Fibroblast of the aortic adventitia (primary cell): ENCODE results near the gene HK3. TPM values are rescaled to one million over a fixed set of nuclear protein-coding genes. Genes with fewer than 3 reads are reported as not detected.

Experiments used
- DNase-seq: peaks from one replicate; pipeline ENCODE4 v3.0.0-alpha.2; 2010; ENCODE audit warnings: low read depth
- H3K4me3 ChIP-seq: 2 replicates; pipeline ENCODE4 v1.5.1; 2011; ENCODE audit warnings: low read depth, mild to moderate bottlenecking, control low read depth, low read length, moderate library complexity
- total RNA-seq: library from RNA; depleted of rRNA; stranded (reverse); fragments of >200 nt; gene quantifications from 2 replicates; pipeline ENCODE4 v1.2.3, GENCODE V29; 2012; ENCODE audit warnings: low replicate concordance
- TF ChIP-seq, protein P1 (sequence below): IDR thresholded peaks from 2 replicates; pipeline ENCODE4 v1.5.1; 2011; ENCODE audit warnings: mild to moderate bottlenecking, low read length, control low read depth, inconsistent platforms; ENCODE audit not compliant: insufficient read depth

The HK3 gene
- total RNA-seq, 1 donor = not detected

DNA sequence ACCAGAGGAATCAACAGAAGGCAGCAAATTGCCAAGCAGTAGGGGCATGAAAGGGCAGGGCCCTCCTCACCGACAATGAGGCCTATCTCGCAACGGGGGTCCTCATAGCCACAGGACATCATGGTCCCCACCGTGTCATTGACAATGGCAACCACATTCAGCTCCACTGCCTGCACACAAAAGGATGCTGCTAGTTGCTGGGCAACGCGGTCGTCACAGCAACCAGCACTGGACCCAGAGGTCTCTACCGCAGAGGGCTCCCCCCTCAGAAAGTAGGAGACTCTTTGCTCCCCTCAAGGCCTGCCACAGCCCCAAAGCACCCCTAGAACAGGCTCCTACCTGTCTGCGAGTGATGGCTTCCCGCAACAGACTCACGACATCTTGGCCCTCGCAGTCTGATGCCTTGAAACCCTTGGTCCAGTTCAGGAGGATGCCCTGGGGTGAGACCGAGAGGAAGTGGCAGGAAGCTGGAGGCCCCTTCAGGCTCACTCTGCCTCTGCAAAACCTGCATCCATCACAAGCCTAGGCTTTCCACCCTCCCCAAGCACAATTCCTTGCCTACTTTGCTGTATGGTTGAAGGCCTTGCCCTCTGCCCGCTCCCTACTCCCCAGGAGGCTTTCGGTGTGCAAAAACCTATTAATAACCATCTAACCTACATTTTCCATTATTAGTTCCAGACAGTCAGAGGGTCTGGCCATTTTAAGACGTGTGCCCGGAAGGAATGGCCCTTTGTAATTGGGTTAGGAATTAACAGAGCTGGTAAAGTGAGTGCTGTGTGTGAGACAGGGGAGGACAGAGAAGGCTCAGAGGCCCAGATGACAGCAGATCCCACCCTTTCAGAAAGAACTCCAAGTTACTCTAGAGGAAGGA is 15.2 kb downstream of the HK3 start:
- no peak overlapping the region for H3K4me3 ChIP-seq
- TF ChIP-seq, protein P1, sequence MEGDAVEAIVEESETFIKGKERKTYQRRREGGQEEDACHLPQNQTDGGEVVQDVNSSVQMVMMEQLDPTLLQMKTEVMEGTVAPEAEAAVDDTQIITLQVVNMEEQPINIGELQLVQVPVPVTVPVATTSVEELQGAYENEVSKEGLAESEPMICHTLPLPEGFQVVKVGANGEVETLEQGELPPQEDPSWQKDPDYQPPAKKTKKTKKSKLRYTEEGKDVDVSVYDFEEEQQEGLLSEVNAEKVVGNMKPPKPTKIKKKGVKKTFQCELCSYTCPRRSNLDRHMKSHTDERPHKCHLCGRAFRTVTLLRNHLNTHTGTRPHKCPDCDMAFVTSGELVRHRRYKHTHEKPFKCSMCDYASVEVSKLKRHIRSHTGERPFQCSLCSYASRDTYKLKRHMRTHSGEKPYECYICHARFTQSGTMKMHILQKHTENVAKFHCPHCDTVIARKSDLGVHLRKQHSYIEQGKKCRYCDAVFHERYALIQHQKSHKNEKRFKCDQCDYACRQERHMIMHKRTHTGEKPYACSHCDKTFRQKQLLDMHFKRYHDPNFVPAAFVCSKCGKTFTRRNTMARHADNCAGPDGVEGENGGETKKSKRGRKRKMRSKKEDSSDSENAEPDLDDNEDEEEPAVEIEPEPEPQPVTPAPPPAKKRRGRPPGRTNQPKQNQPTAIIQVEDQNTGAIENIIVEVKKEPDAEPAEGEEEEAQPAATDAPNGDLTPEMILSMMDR = no peak
- no peak for DNase-seq

DNA sequence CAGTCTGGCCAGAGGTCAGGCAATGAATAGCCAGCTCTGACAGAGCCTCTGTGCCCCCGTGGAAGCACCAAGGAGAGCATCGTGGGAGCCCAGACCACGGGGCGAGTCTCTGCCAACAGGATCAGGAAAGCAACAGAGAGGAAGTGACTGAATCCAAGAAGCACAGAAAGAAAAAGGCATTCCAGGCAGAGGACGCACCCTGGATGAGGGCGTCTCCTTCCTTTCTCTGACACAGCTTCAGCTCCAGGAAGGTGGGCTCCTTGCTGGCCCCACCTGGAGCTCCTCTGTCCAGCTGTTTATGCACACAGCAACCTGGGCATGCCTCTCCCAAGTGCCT is 16.6 kb downstream of the HK3 start:
- TF ChIP-seq, protein P1 = no peak
- peak; percentile 5 for DNase-seq
- H3K4me3 ChIP-seq = no peak overlapping the region

GRCh38 chr5:176881816-176882566 is 17.2 kb downstream of the HK3 start:
- TF ChIP-seq, protein P1 = no peak
- DNase-seq = no peak
- H3K4me3 ChIP-seq = no peak overlapping the region

GRCh38 chr5:176881021-176881749 is 18.0 kb downstream of the HK3 start:
- DNase-seq = no peak
- no peak overlapping the region for H3K4me3 ChIP-seq
- TF ChIP-seq, protein P1 = no peak

GRCh38 chr5:176880366-176881020 is 18.7 kb downstream of the HK3 start:
- TF ChIP-seq, protein P1 = no peak
- DNase-seq = no peak
- H3K4me3 ChIP-seq = no peak overlapping the region

DNA sequence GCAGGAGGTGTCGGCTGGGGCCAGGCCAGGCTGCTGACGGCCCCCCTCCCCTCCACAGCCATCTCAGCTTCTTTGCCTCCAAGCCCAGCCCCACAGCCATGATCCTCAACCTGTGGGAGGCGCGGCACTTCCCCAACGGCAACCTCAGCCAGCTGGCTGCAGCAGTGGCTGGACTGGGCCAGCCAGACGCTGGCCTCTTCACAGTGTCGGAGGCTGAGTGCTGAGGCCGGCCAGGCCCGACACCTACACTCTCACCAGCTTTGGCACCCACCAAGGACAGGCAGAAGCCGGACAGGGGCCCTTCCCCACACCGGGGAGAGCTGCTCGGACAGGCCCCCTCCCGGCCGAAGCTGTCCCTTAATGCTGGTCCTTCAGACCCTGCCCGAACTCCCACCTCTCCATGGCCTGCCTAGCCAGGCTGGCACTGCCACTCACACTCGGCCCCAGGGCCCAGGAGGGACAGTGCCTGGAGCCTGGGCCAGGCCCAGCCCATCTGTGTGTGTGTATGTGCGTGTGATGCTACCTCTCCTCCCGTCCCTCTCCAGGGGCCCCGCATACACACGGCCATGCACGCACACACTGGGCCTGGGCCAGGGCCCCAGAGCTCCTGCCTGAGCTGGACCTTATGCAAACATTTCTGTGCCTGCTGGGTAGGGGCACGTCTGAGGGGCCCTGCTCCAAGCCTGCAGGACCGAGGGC is 19.3 kb downstream of the HK3 start:
- TF ChIP-seq, protein P1 = no peak
- DNase-seq = no peak
- H3K4me3 ChIP-seq = no peak overlapping the region
